Upper lobe of right lung (tissue), 1 donor: ENCODE data around the gene KCTD5. TPM values are rescaled to one million over a fixed set of nuclear protein-coding genes. Genes with fewer than 3 reads are reported as not detected.

Source experiments
- ATAC-seq: fragments of 200-7000 bp; cut with Tn5 transposase; one replicate; pipeline ENCODE4 v1.9.1; 2020; ENCODE audit warnings: mild to moderate bottlenecking, moderate library complexity
- DNase-seq: peaks from one replicate; pipeline ENCODE4 v3.0.0-alpha.2; 2020
- H3K27ac ChIP-seq: fragments of 200-600 bp; one replicate; pipeline ENCODE4 v1.8.0; 2022
- H3K27me3 ChIP-seq: fragments of 200-600 bp; one replicate; pipeline ENCODE4 v1.8.0; 2022; ENCODE audit warnings: mild to moderate bottlenecking
- H3K36me3 ChIP-seq: fragments of 200-600 bp; one replicate; pipeline ENCODE4 v1.8.0; 2022
- H3K4me1 ChIP-seq: fragments of 200-600 bp; one replicate; pipeline ENCODE4 v1.8.0; 2022
- H3K4me3 ChIP-seq: fragments of 200-600 bp; one replicate; pipeline ENCODE4 v1.8.0; 2022; ENCODE audit warnings: mild to moderate bottlenecking
- H3K9me3 ChIP-seq: fragments of 200-600 bp; one replicate; pipeline ENCODE4 v1.8.0; 2022
- CTCF ChIP-seq: fragments of 200-600 bp; IDR thresholded peaks from one replicate; pipeline ENCODE4 v1.8.0; 2022; ENCODE audit warnings: antibody characterized with exemption
- intact Hi-C: fragments of 100-400 bp; cut with DNase I; formaldehyde crosslinking; loops from one replicate; pipeline ENCODE4 v1.11.0; 2022
- total RNA-seq: library from RNA; stranded (reverse); fragmentation: NEBNext Ultra II Directional; extraction: Animal tissue kit (Norgen Biotek cat#: 25700); gene quantifications from one replicate; pipeline ENCODE4 v1.2.1, GENCODE V29; 2021
- donor health status: DM: no; HTN: yes; CAD: no; lungs with severe emphysema.

The KCTD5 gene
- total RNA-seq, 1 donor from 2014 or later, result 23.8 TPM

GRCh38 chr16:2749936-2750335, 67.6 kb downstream of the KCTD5 start:
- no peak for TF ChIP-seq CTCF
- ATAC-seq (no peak), DNase-seq (no peak)
- Histone ChIP-seq H3K27me3 (no peaks in the 10 kb centered on the region), H3K4me3 (no peak overlapping the region), H3K4me1 (peaks cover 15% of the 10 kb centered on the region), H3K9me3 (no peaks in the 10 kb centered on the region), H3K27ac (no peak overlapping the region), H3K36me3 (no peaks in the 10 kb centered on the region)
- intact Hi-C loops, result no loop called here

- no peaks in the 10 kb centered on the region for H3K27me3 ChIP-seq
- no peak for TF ChIP-seq CTCF
- no peaks in the 10 kb centered on the region for H3K9me3 ChIP-seq
- peak overlapping the region; percentile 99 for H3K4me3 ChIP-seq
- intact Hi-C loops, result no loop called here
- ATAC-seq (no peak), DNase-seq (no peak)
- H3K4me1 ChIP-seq, result peaks cover 32% of the 10 kb centered on the region
- peaks cover 5% of the 10 kb centered on the region for H3K36me3 ChIP-seq
- peak overlapping the region; percentile 99 for H3K27ac ChIP-seq
Measured at GRCh38 chr16:2751577-2752034, 69.3 kb downstream of the KCTD5 start.

GRCh38 chr16:2752035-2752849, 69.9 kb downstream of the KCTD5 start, which contains the start of gene SRRM2:
SRRM2 (plus strand) TSS chr16:2752638; CDS start chr16:2756365, 3,727 bp downstream.
- no peak for TF ChIP-seq CTCF
- DNase-seq, result peak; percentile 98
- Histone ChIP-seq H3K9me3 (no peaks in the 10 kb centered on the region), H3K4me3 (peak within 1 kb of the TSS; percentile 99), H3K27ac (peak within 1 kb of the TSS; percentile 99), H3K36me3 (peaks cover 11% of the 10 kb centered on the region), H3K27me3 (no peaks in the 10 kb centered on the region), H3K4me1 (peaks cover 38% of the 10 kb centered on the region)
- peak; percentile 95 for ATAC-seq
- intact Hi-C loops, result no loop called here

GRCh38 chr16:2752850-2753732, 70.8 kb downstream of the KCTD5 start:
- TF ChIP-seq CTCF, result no peak
- Histone ChIP-seq H3K27ac (peak overlapping the region; percentile 99), H3K27me3 (no peaks in the 10 kb centered on the region), H3K36me3 (peaks cover 20% of the 10 kb centered on the region), H3K4me1 (peaks cover 40% of the 10 kb centered on the region), H3K9me3 (no peaks in the 10 kb centered on the region), H3K4me3 (peak overlapping the region; percentile 99)
- DNase-seq (peak; percentile 93), ATAC-seq (peak; percentile 88)
- intact Hi-C loops, result no loop called here

GRCh38 chr16:2753733-2754020, 71.4 kb downstream of the KCTD5 start:
- peak overlapping the region; percentile 99 for H3K27ac ChIP-seq
- H3K4me3 ChIP-seq, result peak overlapping the region; percentile 99
- intact Hi-C loops, result no loop called here
- H3K9me3 ChIP-seq, result no peaks in the 10 kb centered on the region
- H3K36me3 ChIP-seq, result peaks cover 25% of the 10 kb centered on the region
- H3K4me1 ChIP-seq, result peaks cover 40% of the 10 kb centered on the region
- H3K27me3 ChIP-seq, result no peaks in the 10 kb centered on the region
- no peak for ATAC-seq
- no peak for DNase-seq
- TF ChIP-seq CTCF, result no peak
